Measurements from ENCODE around the gene TCERG1L. TPM values are rescaled to one million over a fixed set of nuclear protein-coding genes. Genes with fewer than 3 reads are reported as not detected.

TCERG1L gene
- polyA plus RNA-seq, 3 donors: not detected

DNA sequence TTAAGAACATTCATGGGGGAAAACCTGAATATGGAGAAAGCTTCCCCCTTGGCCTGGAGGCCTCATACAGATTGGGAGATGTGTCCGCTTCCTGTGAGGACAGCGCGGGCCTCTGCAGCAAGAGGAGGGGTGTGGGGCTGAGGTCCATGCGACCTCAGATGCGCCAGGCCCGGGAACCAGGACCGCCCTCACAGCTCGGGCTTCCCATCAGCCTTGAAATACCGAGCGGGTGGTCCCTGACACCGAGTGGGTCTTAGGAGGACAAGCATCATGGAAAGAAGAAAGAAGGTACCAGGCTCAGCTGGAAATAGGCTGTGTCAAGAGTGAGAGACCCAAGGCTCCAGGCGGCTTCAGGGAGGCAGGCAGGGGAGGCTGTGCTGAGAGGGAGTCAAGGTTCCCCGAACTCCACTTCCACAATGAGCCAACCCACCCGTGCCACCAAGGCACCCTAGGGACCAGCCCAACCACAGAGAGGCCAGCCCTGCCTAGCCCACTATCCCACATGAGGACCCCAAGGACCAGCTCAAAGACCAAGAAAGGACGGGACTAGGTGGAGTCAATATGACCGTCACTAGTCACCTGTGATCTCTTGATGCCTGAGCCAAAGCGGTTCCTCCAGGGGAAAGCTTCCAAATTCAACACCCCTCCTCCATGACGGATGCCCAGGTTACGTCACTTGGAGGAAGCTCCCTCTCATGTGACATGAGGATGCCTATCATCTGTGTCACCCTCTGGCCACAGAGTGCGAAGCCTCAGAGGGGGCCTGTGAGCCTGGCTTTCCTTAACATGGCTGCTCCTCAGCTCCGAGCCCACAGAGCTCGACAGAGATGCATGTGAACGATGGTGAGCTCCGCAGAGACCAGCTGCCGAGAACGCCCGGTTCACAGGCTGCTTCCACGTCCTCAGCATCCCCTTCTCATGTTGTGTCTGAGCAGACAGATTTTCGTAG, 103.7 kb downstream of the TCERG1L start:
- Mint-ChIP-seq H3K27me3 (ENCODE audit: low read depth in 3 of 3) (peaks cover 0 to 2% (median 1%) of the 10 kb centered on the region in 3 donors), H3K27ac (no peak overlapping the region), H3K4me3 (no peak overlapping the region), H3K36me3 (no peaks in the 10 kb centered on the region), H3K4me1 (no peaks in the 10 kb centered on the region), H3K9me3 (peaks cover 0 to 5% (median 2%) of the 10 kb centered on the region in 7 donors)
- no peaks in the 10 kb centered on the region for H3K4me1 ChIP-seq (ENCODE audit: control insufficient read depth in 1 of 2, insufficient read depth in 2 of 2, low read length in 2 of 2)
- H3K9me3 ChIP-seq (replicated peaks in 1 of 2; ENCODE audit: control insufficient read depth in 1 of 2, insufficient read depth in 1 of 2, low read length in 2 of 2): peaks cover 0 to 5% of the 10 kb centered on the region in 2 donors
- no peak overlapping the region for H2AFZ ChIP-seq (ENCODE audit: insufficient read depth, low read depth, low read length, poor library complexity, severe bottlenecking)
- no peaks in the 10 kb centered on the region for H3K27me3 ChIP-seq (ENCODE audit: control insufficient read depth in 2 of 2, insufficient read depth in 2 of 2, low read length in 2 of 2)
- no peak overlapping the region for H3K9ac ChIP-seq (ENCODE audit: insufficient read depth, low read length, poor library complexity, severe bottlenecking)
- intact Hi-C loops (cut with micrococcal nuclease): no loop called here
- no peaks in the 10 kb centered on the region for H4K20me1 ChIP-seq (ENCODE audit: insufficient read depth, low read length)
- DNase-seq: no peak
- no peaks in the 10 kb centered on the region for H3K79me2 ChIP-seq (ENCODE audit: insufficient read depth, low read length)
- TF ChIP-seq CTCF (IDR thresholded peaks at IDR 0.05): no peak
- no peak overlapping the region for H3K4me3 ChIP-seq (replicated peaks in 1 of 3; ENCODE audit: low read depth in 2 of 3, low read length in 3 of 3)
- H3K27ac ChIP-seq (ENCODE audit: low read depth in 1 of 2, low read length in 2 of 2): no peak overlapping the region
- 87% methylated on average over 26 of the region's 29 CpGs for WGBS (ENCODE audit: insufficient coverage)
- no peaks in the 10 kb centered on the region for H3K36me3 ChIP-seq (replicated peaks in 1 of 2; ENCODE audit: control insufficient read depth in 1 of 2, insufficient read depth in 2 of 2, low read length in 2 of 2)
- no peak overlapping the region for H3K4me2 ChIP-seq (replicated peaks; ENCODE audit: extremely low read depth, low read length, poor library complexity, severe bottlenecking)

DNA sequence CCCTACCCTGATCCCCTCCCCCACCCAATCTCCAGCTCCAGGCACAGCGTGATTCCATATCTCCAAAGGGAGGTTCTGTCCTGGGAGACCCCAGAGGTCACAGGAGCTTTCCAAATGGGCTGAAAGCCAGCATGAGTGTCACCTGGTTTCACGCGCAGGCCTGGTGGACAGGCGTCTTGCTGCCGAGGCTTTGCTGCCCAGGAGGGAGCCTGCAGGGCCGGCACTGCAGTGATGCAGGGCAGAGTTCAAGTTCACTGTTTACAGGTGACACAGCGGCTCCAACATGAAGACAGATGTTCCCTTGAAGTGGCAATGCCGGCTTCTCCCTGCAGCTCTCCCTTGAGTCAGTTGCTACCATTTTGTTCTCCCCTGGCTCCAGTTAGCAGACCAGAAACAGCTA, 104.3 kb downstream of the TCERG1L start:
- Histone ChIP-seq H3K4me2 (replicated peaks; ENCODE audit: extremely low read depth, low read length, poor library complexity, severe bottlenecking) (no peak overlapping the region), H3K4me1 (ENCODE audit: control insufficient read depth in 1 of 2, insufficient read depth in 2 of 2, low read length in 2 of 2) (no peaks in the 10 kb centered on the region), H2AFZ (ENCODE audit: insufficient read depth, low read depth, low read length, poor library complexity, severe bottlenecking) (no peak overlapping the region), H3K9ac (ENCODE audit: insufficient read depth, low read length, poor library complexity, severe bottlenecking) (no peak overlapping the region), H4K20me1 (ENCODE audit: insufficient read depth, low read length) (no peaks in the 10 kb centered on the region), H3K4me3 (replicated peaks in 1 of 3; ENCODE audit: low read depth in 2 of 3, low read length in 3 of 3) (no peak overlapping the region), H3K36me3 (replicated peaks in 1 of 2; ENCODE audit: control insufficient read depth in 1 of 2, insufficient read depth in 2 of 2, low read length in 2 of 2) (no peaks in the 10 kb centered on the region), H3K79me2 (ENCODE audit: insufficient read depth, low read length) (no peaks in the 10 kb centered on the region), H3K27ac (ENCODE audit: low read depth in 1 of 2, low read length in 2 of 2) (no peak overlapping the region), H3K27me3 (ENCODE audit: control insufficient read depth in 2 of 2, insufficient read depth in 2 of 2, low read length in 2 of 2) (no peaks in the 10 kb centered on the region), H3K9me3 (replicated peaks in 1 of 2; ENCODE audit: control insufficient read depth in 1 of 2, insufficient read depth in 1 of 2, low read length in 2 of 2) (peaks cover 0 to 5% of the 10 kb centered on the region in 2 donors)
- DNase-seq: no peak
- Mint-ChIP-seq H3K9me3 (peaks cover 0 to 5% (median 2%) of the 10 kb centered on the region in 7 donors), H3K4me1 (no peaks in the 10 kb centered on the region), H3K27me3 (ENCODE audit: low read depth in 3 of 3) (peaks cover 0 to 2% (median 1%) of the 10 kb centered on the region in 3 donors), H3K27ac (no peak overlapping the region), H3K4me3 (no peak overlapping the region), H3K36me3 (no peaks in the 10 kb centered on the region)
- intact Hi-C loops (cut with micrococcal nuclease): no loop called here
- WGBS (ENCODE audit: insufficient coverage): 95% methylated on average over 8 of the region's 8 CpGs
- TF ChIP-seq CTCF (IDR thresholded peaks at IDR 0.05): no peak
